ENCODE measurements around the gene MSI2.

DNA sequence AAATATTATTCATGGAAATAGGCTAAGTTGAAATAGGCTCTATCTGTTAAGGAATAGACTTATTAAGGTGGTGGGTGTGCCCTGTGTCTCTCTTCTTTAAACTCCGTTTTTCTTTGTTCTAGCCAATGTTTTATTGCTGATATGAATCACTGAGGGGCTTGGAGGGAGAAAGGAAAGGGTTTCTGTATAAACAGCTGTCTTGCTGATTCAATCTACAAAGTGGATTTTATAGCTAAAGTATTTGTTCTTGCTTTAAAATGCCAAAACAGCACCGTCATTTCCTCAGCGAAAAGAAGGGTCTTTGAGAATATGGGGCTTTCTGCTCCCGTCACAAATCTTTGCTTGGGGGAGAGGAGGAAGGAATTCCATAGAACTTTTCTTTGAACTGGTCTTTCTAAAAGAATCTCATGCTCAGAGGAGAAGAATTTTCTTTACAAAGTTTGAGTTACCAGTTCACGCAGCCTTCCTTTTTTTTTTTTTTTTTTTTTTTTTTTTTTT lies 39.3 kb downstream of the MSI2 start:
- TF ChIP-seq CTCF (IDR thresholded peaks at IDR 0.05) (no peak), POLR2A (IDR thresholded peaks at IDR 0.05) (no peak)
